NB4 (cell line): ENCODE results near the gene PIK3IP1.

Experiments used
- DNase-seq: peaks from one replicate; pipeline ENCODE4 v3.0.0; 2010; ENCODE audit warnings: low read depth
- H3K4me3 ChIP-seq: one replicate; pipeline ENCODE4 v1.5.1; 2011; ENCODE audit warnings: mild to moderate bottlenecking, low read depth, low read length, moderate library complexity
- CTCF ChIP-seq: IDR thresholded peaks from one replicate; pipeline ENCODE4 v1.5.1; 2012; ENCODE audit warnings: low read depth, low read length
- MAX ChIP-seq: IDR thresholded peaks from 2 replicates; pipeline ENCODE4 v1.6.1; 2011; ENCODE audit warnings: low read depth, low read length
- MYC ChIP-seq: IDR thresholded peaks from 2 replicates; pipeline ENCODE4 v1.6.1; 2011; ENCODE audit warnings: low read depth, low read length
- POLR2A ChIP-seq: IDR thresholded peaks from 2 replicates; pipeline ENCODE4 v1.6.1; 2011; ENCODE audit warnings: mild to moderate bottlenecking; ENCODE audit not compliant: insufficient read length; ENCODE audit errors: extremely low read depth

Gene PIK3IP1

GRCh38 chr22:31292236-31292989, at the start of gene PIK3IP1:
Gene PIK3IP1 (minus strand): TSS chr22:31292488. CDS start chr22:31292344, 144 bp downstream.
- peak; percentile 88 for DNase-seq
- peak; percentile 52 for TF ChIP-seq CTCF
- no peak for TF ChIP-seq POLR2A
- TF ChIP-seq MYC, result peak; percentile 54; the same call in 1 of the 2 replicates
- TF ChIP-seq MAX, result peak; percentile 48
- peak within 1 kb of the TSS; percentile 41 for H3K4me3 ChIP-seq

GRCh38 chr22:31341386-31342088, 49.2 kb upstream of the PIK3IP1 start:
- no peak overlapping the region for H3K4me3 ChIP-seq
- no peak for DNase-seq
- no peak for TF ChIP-seq MAX
- TF ChIP-seq MYC, result no peak

- no peak overlapping the region for H3K4me3 ChIP-seq
- TF ChIP-seq CTCF (no peak), POLR2A (no peak), MYC (no peak), MAX (no peak)
- no peak for DNase-seq
Observed at GRCh38 chr22:31340765-31341247, 48.5 kb upstream of the PIK3IP1 start.

GRCh38 chr22:31340360-31340759, 48.1 kb upstream of the PIK3IP1 start:
- no peak for DNase-seq
- no peak overlapping the region for H3K4me3 ChIP-seq
- no peak for TF ChIP-seq POLR2A
- no peak for TF ChIP-seq MAX
- TF ChIP-seq MYC, result no peak
- no peak for TF ChIP-seq CTCF

- no peak for TF ChIP-seq CTCF
- H3K4me3 ChIP-seq, result no peak overlapping the region
- DNase-seq, result no peak
Observed at GRCh38 chr22:31339148-31339832, 47.0 kb upstream of the PIK3IP1 start.

GRCh38 chr22:31337178-31337577, 44.9 kb upstream of the PIK3IP1 start:
- no peak overlapping the region for H3K4me3 ChIP-seq
- TF ChIP-seq MYC (no peak), CTCF (no peak), POLR2A (no peak), MAX (no peak)
- no peak for DNase-seq
